Type B pancreatic cell (in vitro differentiated cells): ENCODE measurements around the gene HOMEZ. TPM values are rescaled to one million over a fixed set of nuclear protein-coding genes. Genes with fewer than 3 reads are reported as not detected.
"Not testable (repeated sequence)": the region's sequence is repeated elsewhere in the genome, so short reads cannot be mapped to it uniquely, and the experiment has no call there.

ENCODE experiments used
- DNase-seq: peaks from one replicate; pipeline ENCODE4 v3.0.0; 2021; ENCODE audit warnings: mixed read lengths; ENCODE audit not compliant: unreplicated experiment; ENCODE audit errors: extremely low spot score
- H3K27ac Mint-ChIP-seq: 2 replicates; pipeline ENCODE4 v1.8.0; 2021; ENCODE audit warnings: mild to moderate bottlenecking, mixed read lengths
- H3K27me3 Mint-ChIP-seq: 2 replicates; pipeline ENCODE4 v1.8.0; 2021; ENCODE audit warnings: mixed read lengths
- H3K36me3 Mint-ChIP-seq: 2 replicates; pipeline ENCODE4 v1.8.0; 2021; ENCODE audit warnings: mixed read lengths
- H3K4me1 Mint-ChIP-seq: one replicate; pipeline ENCODE4 v1.8.0; 2021; ENCODE audit warnings: mixed read lengths; ENCODE audit not compliant: unreplicated experiment
- H3K4me3 Mint-ChIP-seq: 2 replicates; pipeline ENCODE4 v1.8.0; 2021; ENCODE audit warnings: mild to moderate bottlenecking, mixed read lengths
- H3K9me3 Mint-ChIP-seq: 2 replicates; pipeline ENCODE4 v1.8.0; 2021; ENCODE audit warnings: mixed read lengths
- CTCF ChIP-seq: fragments of 200-600 bp; sonication (generic); conservative IDR thresholded peaks from 2 replicates; pipeline ENCODE4 v1.5.0; 2021; ENCODE audit warnings: antibody characterized with exemption, mild to moderate bottlenecking
- total RNA-seq: library from RNA; stranded (reverse); gene quantifications from 2 replicates; pipeline ENCODE4 v1.2.1, GENCODE V29; 2021; ENCODE audit warnings: low replicate concordance

HOMEZ gene
- total RNA-seq, 1 donor from 2014 or later = 19.5 TPM

- no peak for TF ChIP-seq CTCF
- H3K27me3 Mint-ChIP-seq = peaks cover 20% of the 10 kb centered on the region
- no peaks in the 10 kb centered on the region for H3K36me3 Mint-ChIP-seq
- H3K4me3 Mint-ChIP-seq = no peak overlapping the region
- DNase-seq = no peak
- H3K4me1 Mint-ChIP-seq = no peaks in the 10 kb centered on the region
- H3K27ac Mint-ChIP-seq = no peak overlapping the region
- no peaks in the 10 kb centered on the region for H3K9me3 Mint-ChIP-seq
Measured at GRCh38 chr14:23252006-23252405, 33.9 kb downstream of the HOMEZ start.

- Mint-ChIP-seq H3K4me3 (no peak overlapping the region), H3K4me1 (no peaks in the 10 kb centered on the region), H3K9me3 (no peaks in the 10 kb centered on the region), H3K36me3 (no peaks in the 10 kb centered on the region), H3K27ac (no peak overlapping the region), H3K27me3 (peaks cover 20% of the 10 kb centered on the region)
- DNase-seq = no peak
- TF ChIP-seq CTCF = no peak
Measured at GRCh38 chr14:23249824-23250223, 36.1 kb downstream of the HOMEZ start.

GRCh38 chr14:23248601-23249000 is 37.3 kb downstream of the HOMEZ start:
- Mint-ChIP-seq H3K4me1 (no peaks in the 10 kb centered on the region), H3K4me3 (no peak overlapping the region), H3K36me3 (no peaks in the 10 kb centered on the region), H3K27ac (no peak overlapping the region), H3K27me3 (peaks cover 20% of the 10 kb centered on the region), H3K9me3 (no peaks in the 10 kb centered on the region)
- no peak for DNase-seq
- TF ChIP-seq CTCF = no peak

GRCh38 chr14:23245282-23245681 is 40.6 kb downstream of the HOMEZ start:
- TF ChIP-seq CTCF = no peak
- Mint-ChIP-seq H3K36me3 (no peaks in the 10 kb centered on the region), H3K4me3 (no peak overlapping the region), H3K27me3 (peaks cover 4% of the 10 kb centered on the region), H3K27ac (no peak overlapping the region), H3K4me1 (no peaks in the 10 kb centered on the region), H3K9me3 (no peaks in the 10 kb centered on the region)
- no peak for DNase-seq

- no peak for TF ChIP-seq CTCF
- H3K9me3 Mint-ChIP-seq = no peaks in the 10 kb centered on the region
- peaks cover 2% of the 10 kb centered on the region for H3K4me1 Mint-ChIP-seq
- DNase-seq = no peak
- no peak overlapping the region for H3K4me3 Mint-ChIP-seq
- no peaks in the 10 kb centered on the region for H3K36me3 Mint-ChIP-seq
- H3K27me3 Mint-ChIP-seq = no peaks in the 10 kb centered on the region
- no peak overlapping the region for H3K27ac Mint-ChIP-seq
Measured at GRCh38 chr14:23243066-23243465, 42.9 kb downstream of the HOMEZ start.

- Mint-ChIP-seq H3K4me1 (peaks cover 8% of the 10 kb centered on the region), H3K27ac (no peak overlapping the region), H3K9me3 (no peaks in the 10 kb centered on the region), H3K27me3 (peaks cover 3% of the 10 kb centered on the region), H3K36me3 (no peaks in the 10 kb centered on the region), H3K4me3 (no peak overlapping the region)
- DNase-seq = no peak
- no peak for TF ChIP-seq CTCF
Measured at GRCh38 chr14:23242076-23242475, 43.9 kb downstream of the HOMEZ start.

GRCh38 chr14:23241061-23241715 is 44.7 kb downstream of the HOMEZ start:
- DNase-seq, H3K27ac Mint-ChIP-seq, H3K9me3 Mint-ChIP-seq, H3K27me3 Mint-ChIP-seq, H3K4me3 Mint-ChIP-seq, H3K36me3 Mint-ChIP-seq, H3K4me1 Mint-ChIP-seq: not testable (repeated sequence)
